GM23338 (cell line): Measurements from ENCODE around the gene MMRN2. TPM values are rescaled to one million over a fixed set of nuclear protein-coding genes. Genes with fewer than 3 reads are reported as not detected.

Source experiments
- ATAC-seq: fragments of 200-7000 bp; cut with Tn5 transposase; 3 replicates; pipeline ENCODE4 v1.9.1; 2020
- DNase-seq: peaks from one replicate; pipeline ENCODE4 v3.0.0-alpha.2; 2015; ENCODE audit warnings: low spot score
- H2AFZ ChIP-seq: fragments of 200-600 bp; sonication (generic); 2 replicates; pipeline ENCODE4 v1.8.0; 2016; ENCODE audit warnings: antibody characterized with exemption, mild to moderate bottlenecking, moderate library complexity
- H3F3A ChIP-seq: fragments of 200-600 bp; sonication (generic); replicated peaks from 2 replicates; pipeline ENCODE4 v1.8.0; 2017; ENCODE audit warnings: antibody characterized with exemption, mixed run types, low read depth
- H3K27ac ChIP-seq: fragments of 200-600 bp; sonication (generic); 2 replicates; pipeline ENCODE4 v1.6.1; 2016; ENCODE audit warnings: low read depth
- H3K27me3 ChIP-seq: fragments of 200-600 bp; sonication (generic); 2 replicates; pipeline ENCODE4 v1.8.0; 2016; ENCODE audit warnings: mild to moderate bottlenecking, mixed run types, moderate library complexity; ENCODE audit not compliant: insufficient read depth
- H3K36me3 ChIP-seq: fragments of 200-600 bp; sonication (generic); 2 replicates; pipeline ENCODE4 v1.8.0; 2016; ENCODE audit warnings: mild to moderate bottlenecking; ENCODE audit not compliant: insufficient read depth
- H3K4me1 ChIP-seq: fragments of 200-600 bp; sonication (generic); 2 replicates; pipeline ENCODE4 v1.8.0; 2016; ENCODE audit warnings: mild to moderate bottlenecking, moderate library complexity; ENCODE audit not compliant: insufficient read depth
- H3K4me2 ChIP-seq: fragments of 200-600 bp; sonication (generic); 2 replicates; pipeline ENCODE4 v1.7.1; 2017; ENCODE audit warnings: mixed run types
- H3K4me3 ChIP-seq: fragments of 200-600 bp; sonication (generic); 2 replicates; pipeline ENCODE4 v1.6.1; 2016; ENCODE audit warnings: mixed run types
- H3K79me2 ChIP-seq: fragments of 200-600 bp; sonication (generic); replicated peaks from 2 replicates; pipeline ENCODE4 v1.8.0; 2017; ENCODE audit warnings: mild to moderate bottlenecking; ENCODE audit not compliant: insufficient read depth
- H3K9me2 ChIP-seq: fragments of 200-600 bp; sonication (generic); 2 replicates; pipeline ENCODE4 v1.8.0; 2017; ENCODE audit not compliant: insufficient read depth
- H4K20me1 ChIP-seq: fragments of 200-600 bp; sonication (generic); replicated peaks from 2 replicates; pipeline ENCODE4 v1.8.0; 2017; ENCODE audit warnings: mild to moderate bottlenecking; ENCODE audit not compliant: insufficient read depth
- H3K27ac Mint-ChIP-seq: 2 replicates; pipeline ENCODE4 v1.8.0; 2020; ENCODE audit warnings: inconsistent platforms, mild to moderate bottlenecking, moderate library complexity, mixed read lengths
- H3K27me3 Mint-ChIP-seq: 3 replicates; pipeline ENCODE4 v1.8.0; 2022; ENCODE audit warnings: low read depth, mild to moderate bottlenecking, moderate library complexity, mixed read lengths, inconsistent platforms; ENCODE audit not compliant: insufficient read depth, poor library complexity
- H3K36me3 Mint-ChIP-seq: 3 replicates; pipeline ENCODE4 v1.8.0; 2021; ENCODE audit warnings: low read depth, mild to moderate bottlenecking, inconsistent platforms, moderate library complexity, mixed read lengths
- H3K4me1 Mint-ChIP-seq: 3 replicates; pipeline ENCODE4 v1.8.0; 2020; ENCODE audit warnings: mild to moderate bottlenecking, inconsistent platforms, mixed read lengths
- H3K4me3 Mint-ChIP-seq: 3 replicates; pipeline ENCODE4 v1.8.0; 2021; ENCODE audit warnings: moderate library complexity, mild to moderate bottlenecking, inconsistent platforms, mixed read lengths
- H3K9me3 Mint-ChIP-seq: 3 replicates; pipeline ENCODE4 v1.8.0; 2020; ENCODE audit warnings: moderate library complexity, mild to moderate bottlenecking, inconsistent platforms, mixed read lengths
- CREB1 ChIP-seq: fragments of 250-450 bp; sonication (Bioruptor Pico); IDR thresholded peaks from 2 replicates; pipeline ENCODE4 v1.5.0; 2020; ENCODE audit warnings: low read depth, mild to moderate bottlenecking, moderate library complexity
- ETS1 ChIP-seq: IDR thresholded peaks from 2 replicates; pipeline ENCODE4 v1.6.1; 2016; ENCODE audit warnings: antibody characterized with exemption
- EZH2 ChIP-seq: fragments of 200-600 bp; sonication (generic); IDR thresholded peaks from one replicate; pipeline ENCODE4 v1.8.0; 2017; ENCODE audit warnings: antibody characterized with exemption, mild to moderate bottlenecking, low read depth; ENCODE audit not compliant: unreplicated experiment
- EZH2phosphoT487 ChIP-seq: fragments of 200-600 bp; sonication (generic); IDR thresholded peaks from one replicate; pipeline ENCODE4 v1.8.1; 2018; ENCODE audit warnings: antibody characterized with exemption; ENCODE audit not compliant: unreplicated experiment
- JUNB ChIP-seq: IDR thresholded peaks from one replicate; pipeline ENCODE4 v1.6.1; 2016; ENCODE audit warnings: antibody characterized with exemption; ENCODE audit not compliant: unreplicated experiment
- NANOG ChIP-seq: IDR thresholded peaks from 2 replicates; pipeline ENCODE4 v1.6.1; 2016; ENCODE audit warnings: antibody characterized with exemption, borderline replicate concordance
- POLR2AphosphoS5 ChIP-seq: IDR thresholded peaks from 2 replicates; pipeline ENCODE4 v1.6.1; 2016; ENCODE audit warnings: antibody characterized with exemption, low read depth
- REST ChIP-seq: IDR thresholded peaks from one replicate; pipeline ENCODE4 v1.6.1; 2018; ENCODE audit warnings: antibody characterized with exemption; ENCODE audit not compliant: unreplicated experiment
- STAT1 ChIP-seq: IDR thresholded peaks from one replicate; pipeline ENCODE4 v1.6.1; 2016; ENCODE audit warnings: antibody characterized with exemption; ENCODE audit not compliant: unreplicated experiment
- ZNF114 ChIP-seq: fragments of 250-450 bp; sonication (Bioruptor Pico); IDR thresholded peaks from 2 replicates; pipeline ENCODE4 v1.5.0; 2020; ENCODE audit warnings: mild to moderate bottlenecking, moderate library complexity
- ZNF331 ChIP-seq: fragments of 250-450 bp; sonication (Bioruptor Pico); IDR thresholded peaks from 2 replicates; pipeline ENCODE4 v1.5.0; 2020; ENCODE audit warnings: low read depth, mild to moderate bottlenecking, moderate library complexity
- ZNF462 ChIP-seq: fragments of 250-450 bp; sonication (Bioruptor Pico); IDR thresholded peaks from 2 replicates; pipeline ENCODE4 v1.5.0; 2020; ENCODE audit warnings: mild to moderate bottlenecking, moderate library complexity
- polyA plus RNA-seq: library from polyadenylated mRNA; unstranded; fragments of >200 nt; fragmentation: Nextera tagmentation; extraction: Ambion mirVana; gene quantifications from 2 replicates; pipeline ENCODE4 v1.2.1, GENCODE V29; 2016
- total RNA-seq: library from RNA; depleted of rRNA; stranded (reverse); fragments of >200 nt; shearing (Covaris generic); gene quantifications from 2 replicates; pipeline ENCODE4 v1.2.3, GENCODE V29; 2014
- TF ChIP-seq, protein P1 (sequence below), 2 experiments: fragments of 200-600 bp in 1 of 2; sonication (generic) in 1 of 2; conservative IDR thresholded peaks; 2 replicates each; pipeline versions ENCODE4 v1.5.1 to v1.6.1; 2016 to 2017; ENCODE audit warnings: antibody characterized with exemption in 2 of 2, low read depth in 2 of 2, mild to moderate bottlenecking in 2 of 2, moderate library complexity in 1 of 2

Gene MMRN2
- total and polyA plus RNA-seq, 2 experiments from 2014 or later, result 0.32 to 2.4 TPM

- Mint-ChIP-seq H3K9me3 (no peaks in the 10 kb centered on the region), H3K4me3 (no peak overlapping the region), H3K36me3 (peaks cover 27% of the 10 kb centered on the region), H3K4me1 (no peaks in the 10 kb centered on the region), H3K27me3 (peaks cover 15% of the 10 kb centered on the region), H3K27ac (no peak overlapping the region)
- Histone ChIP-seq H3K4me3 (no peak overlapping the region), H3F3A (peaks cover 5% of the 10 kb centered on the region; the same call in 1 of the 2 replicates), H2AFZ (no peak overlapping the region), H3K79me2 (no peaks in the 10 kb centered on the region), H3K4me1 (no peaks in the 10 kb centered on the region), H3K9me2 (no peaks in the 10 kb centered on the region), H3K27ac (peak overlapping the region; percentile 28; the same call in 1 of the 2 replicates), H3K36me3 (peaks cover 17% of the 10 kb centered on the region), H3K27me3 (no peaks in the 10 kb centered on the region), H4K20me1 (peaks cover 12% of the 10 kb centered on the region; the same call in 1 of the 2 replicates), H3K4me2 (no peak overlapping the region)
- TF ChIP-seq EZH2phosphoT487, result no peak
- TF ChIP-seq NANOG, result no peak
- no peak for TF ChIP-seq CREB1 (CRISPR knock-in tag)
- no peak for TF ChIP-seq EZH2
- TF ChIP-seq, protein P1, sequence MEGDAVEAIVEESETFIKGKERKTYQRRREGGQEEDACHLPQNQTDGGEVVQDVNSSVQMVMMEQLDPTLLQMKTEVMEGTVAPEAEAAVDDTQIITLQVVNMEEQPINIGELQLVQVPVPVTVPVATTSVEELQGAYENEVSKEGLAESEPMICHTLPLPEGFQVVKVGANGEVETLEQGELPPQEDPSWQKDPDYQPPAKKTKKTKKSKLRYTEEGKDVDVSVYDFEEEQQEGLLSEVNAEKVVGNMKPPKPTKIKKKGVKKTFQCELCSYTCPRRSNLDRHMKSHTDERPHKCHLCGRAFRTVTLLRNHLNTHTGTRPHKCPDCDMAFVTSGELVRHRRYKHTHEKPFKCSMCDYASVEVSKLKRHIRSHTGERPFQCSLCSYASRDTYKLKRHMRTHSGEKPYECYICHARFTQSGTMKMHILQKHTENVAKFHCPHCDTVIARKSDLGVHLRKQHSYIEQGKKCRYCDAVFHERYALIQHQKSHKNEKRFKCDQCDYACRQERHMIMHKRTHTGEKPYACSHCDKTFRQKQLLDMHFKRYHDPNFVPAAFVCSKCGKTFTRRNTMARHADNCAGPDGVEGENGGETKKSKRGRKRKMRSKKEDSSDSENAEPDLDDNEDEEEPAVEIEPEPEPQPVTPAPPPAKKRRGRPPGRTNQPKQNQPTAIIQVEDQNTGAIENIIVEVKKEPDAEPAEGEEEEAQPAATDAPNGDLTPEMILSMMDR (conservative IDR thresholded peaks at IDR 0.05; ENCODE audit: low read depth in 2 of 2), result no peak
- TF ChIP-seq REST, result no peak
- TF ChIP-seq JUNB, result no peak
- TF ChIP-seq STAT1, result no peak
- no peak for TF ChIP-seq ETS1
- no peak for TF ChIP-seq ZNF114 (CRISPR knock-in tag)
- TF ChIP-seq ZNF331 (CRISPR knock-in tag), result no peak
- TF ChIP-seq POLR2AphosphoS5, result no peak
- TF ChIP-seq ZNF462 (CRISPR knock-in tag), result no peak
- no peak for ATAC-seq
- no peak for DNase-seq
These were observed 27.7 kb downstream of the MMRN2 start for GRCh38 chr10:86929468-86930380.
